Mammary epithelial cell (primary cell): ENCODE measurements around the gene CLK1.

Source experiments
- EZH2 ChIP-seq: IDR thresholded peaks from 2 replicates; pipeline ENCODE4 v1.6.1; 2012; ENCODE audit warnings: low read length, inconsistent platforms, borderline replicate concordance
- TF ChIP-seq, protein P1 (sequence below), 2 donors: IDR thresholded peaks in 1 of 2; conservative IDR thresholded peaks in 1 of 2; 2 replicates each; pipeline ENCODE4 v1.5.1; 2011 to 2012; ENCODE audit warnings: inconsistent platforms in 2 of 2, low read length in 2 of 2, mild to moderate bottlenecking in 2 of 2, control low read depth in 1 of 2, low read depth in 1 of 2; ENCODE audit not compliant: insufficient read depth in 1 of 2; ENCODE audit errors: extremely low read depth in 1 of 2

DNA sequence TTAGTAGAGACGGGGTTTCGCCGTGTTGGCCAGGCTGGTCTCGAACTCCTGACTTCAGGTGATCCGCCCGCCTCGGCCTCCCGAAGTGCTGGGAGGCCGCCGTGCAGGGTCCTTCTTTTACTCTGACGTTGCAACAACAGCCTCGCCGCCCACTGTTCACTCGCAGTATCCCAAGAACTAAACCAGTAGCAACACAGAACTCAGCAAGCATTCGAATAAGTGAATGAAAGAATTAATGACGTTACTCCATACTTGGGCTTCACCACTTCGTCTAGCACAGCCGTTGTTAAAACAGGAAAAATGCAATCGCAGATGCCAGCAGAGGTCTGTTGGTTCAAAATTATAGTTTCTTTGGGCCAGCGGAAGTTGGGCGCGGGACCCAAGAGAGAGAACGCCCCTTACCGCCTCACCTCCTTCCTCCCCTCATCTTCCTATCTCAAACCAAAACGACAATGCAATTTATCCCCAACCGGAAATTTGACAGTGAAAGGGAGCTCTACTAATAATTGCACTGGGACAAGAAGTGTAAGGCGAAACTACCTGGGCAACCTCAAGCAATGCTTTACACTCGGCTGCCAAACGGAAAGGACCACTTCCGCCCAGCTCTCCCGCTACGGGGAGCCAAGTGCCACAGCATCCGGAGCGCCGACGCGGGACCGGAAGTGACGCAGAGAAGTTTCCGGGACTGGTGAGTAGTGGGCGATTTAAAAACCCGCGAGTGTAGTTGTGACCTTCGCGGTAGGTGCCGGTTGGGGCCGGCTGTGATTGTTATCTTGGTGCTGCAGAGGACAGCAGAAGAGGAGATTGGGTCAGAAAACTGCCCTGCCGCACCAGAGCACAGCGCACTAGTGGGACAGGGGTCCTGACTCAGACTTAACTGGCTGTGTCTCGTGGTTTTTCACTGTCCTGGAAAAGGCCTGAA is 24.5 kb upstream of the CLK1 start, which contains the start of the genes NIF3L1 and PPIL3:
- TF ChIP-seq, protein P1, sequence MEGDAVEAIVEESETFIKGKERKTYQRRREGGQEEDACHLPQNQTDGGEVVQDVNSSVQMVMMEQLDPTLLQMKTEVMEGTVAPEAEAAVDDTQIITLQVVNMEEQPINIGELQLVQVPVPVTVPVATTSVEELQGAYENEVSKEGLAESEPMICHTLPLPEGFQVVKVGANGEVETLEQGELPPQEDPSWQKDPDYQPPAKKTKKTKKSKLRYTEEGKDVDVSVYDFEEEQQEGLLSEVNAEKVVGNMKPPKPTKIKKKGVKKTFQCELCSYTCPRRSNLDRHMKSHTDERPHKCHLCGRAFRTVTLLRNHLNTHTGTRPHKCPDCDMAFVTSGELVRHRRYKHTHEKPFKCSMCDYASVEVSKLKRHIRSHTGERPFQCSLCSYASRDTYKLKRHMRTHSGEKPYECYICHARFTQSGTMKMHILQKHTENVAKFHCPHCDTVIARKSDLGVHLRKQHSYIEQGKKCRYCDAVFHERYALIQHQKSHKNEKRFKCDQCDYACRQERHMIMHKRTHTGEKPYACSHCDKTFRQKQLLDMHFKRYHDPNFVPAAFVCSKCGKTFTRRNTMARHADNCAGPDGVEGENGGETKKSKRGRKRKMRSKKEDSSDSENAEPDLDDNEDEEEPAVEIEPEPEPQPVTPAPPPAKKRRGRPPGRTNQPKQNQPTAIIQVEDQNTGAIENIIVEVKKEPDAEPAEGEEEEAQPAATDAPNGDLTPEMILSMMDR (conservative IDR thresholded peaks at IDR 0.05 in 1 of 2, IDR thresholded peaks at IDR 0.05 in 1 of 2; ENCODE audit: extremely low read depth in 1 of 2, insufficient read depth in 1 of 2, low read depth in 1 of 2, low read length in 2 of 2): no peak
- TF ChIP-seq EZH2: no peak
